ENCODE data around the gene KLHL17.
"Not testable (repeated sequence)": the region's sequence is repeated elsewhere in the genome, so short reads cannot be mapped to it uniquely, and the experiment has no call there.

KLHL17 gene

DNA sequence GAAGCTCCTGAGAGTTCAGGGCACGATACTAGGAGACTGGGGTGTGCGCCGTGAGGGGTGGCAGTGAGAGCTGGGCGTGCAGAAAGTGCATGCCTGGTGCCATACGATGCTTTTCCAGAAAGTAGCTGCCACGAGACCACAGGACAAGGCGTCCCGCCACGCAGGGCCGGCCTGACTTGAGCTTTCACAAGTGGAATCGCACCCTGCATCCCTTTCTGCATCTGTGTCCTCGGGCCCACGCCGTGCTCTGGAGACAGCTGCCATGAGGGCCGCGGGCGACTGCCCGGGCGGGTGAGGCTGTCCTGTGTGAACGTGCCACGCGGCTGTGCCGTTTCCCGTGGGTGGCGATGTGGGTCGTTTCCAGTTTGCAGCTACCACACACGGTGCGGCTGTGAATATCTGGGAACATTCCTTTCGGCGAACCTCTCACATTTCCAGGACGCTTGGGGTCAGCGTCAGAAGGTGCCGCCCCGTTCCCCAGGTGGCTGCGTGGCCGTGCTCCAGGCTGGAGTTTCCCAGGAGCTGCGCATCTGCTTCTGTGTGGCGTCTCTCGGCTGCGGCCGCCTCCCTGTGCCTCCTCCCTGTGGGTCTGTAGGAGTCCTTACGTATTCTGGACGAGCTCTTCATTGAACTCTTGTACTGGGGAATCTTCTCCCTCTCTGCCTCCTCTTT lies 22.5 kb downstream of the KLHL17 start:
- no peak for DNase-seq

- DNase-seq: no peak
Measured at GRCh38 chr1:983798-984475, 23.6 kb downstream of the KLHL17 start.

GRCh38 chr1:984476-984814 lies 24.1 kb downstream of the KLHL17 start:
- DNase-seq: no peak

DNA sequence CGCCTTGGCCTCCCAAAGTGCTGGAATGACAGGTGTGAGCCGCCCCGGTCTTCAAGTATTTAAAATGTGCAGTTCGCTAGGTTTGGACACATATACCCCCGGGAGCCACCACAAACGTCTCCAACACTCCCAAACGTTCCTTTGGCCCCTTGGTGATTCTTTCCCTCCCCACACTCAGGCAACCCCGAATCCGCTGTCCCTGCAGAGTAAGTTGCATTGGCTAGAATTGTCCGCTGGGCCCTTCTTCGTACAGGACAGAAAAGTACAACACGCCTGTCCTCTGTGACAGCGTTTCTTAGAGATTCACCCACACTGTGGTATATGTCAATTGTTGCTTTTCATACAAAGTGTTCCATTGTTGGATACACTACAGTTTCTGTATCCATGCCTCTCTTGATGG lies 24.7 kb downstream of the KLHL17 start:
- DNase-seq: no peak

DNA sequence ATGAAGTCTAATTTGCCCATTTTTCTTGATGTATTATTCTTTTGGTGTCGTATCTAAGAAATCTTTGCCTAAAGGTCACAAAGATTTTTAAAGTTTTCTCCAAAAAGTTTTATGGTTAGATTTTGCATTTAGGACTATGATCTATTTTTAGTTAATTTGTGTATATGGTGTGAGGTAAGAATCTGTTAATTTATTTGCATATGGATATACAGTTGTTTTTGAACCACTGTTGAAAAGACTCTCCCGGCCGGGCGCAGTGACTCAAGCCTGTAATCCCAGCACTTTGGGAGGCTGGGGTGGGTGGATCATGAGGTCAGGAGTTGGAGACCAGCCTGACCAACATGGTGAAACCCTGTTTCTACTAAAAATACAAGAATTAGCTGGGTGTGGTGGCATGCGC lies 27.7 kb downstream of the KLHL17 start:
- not testable (repeated sequence) for DNase-seq

GRCh38 chr1:991275-991674 lies 30.9 kb downstream of the KLHL17 start:
- DNase-seq: not testable (repeated sequence)

GRCh38 chr1:991895-992294 lies 31.5 kb downstream of the KLHL17 start:
- no peak for DNase-seq

DNA sequence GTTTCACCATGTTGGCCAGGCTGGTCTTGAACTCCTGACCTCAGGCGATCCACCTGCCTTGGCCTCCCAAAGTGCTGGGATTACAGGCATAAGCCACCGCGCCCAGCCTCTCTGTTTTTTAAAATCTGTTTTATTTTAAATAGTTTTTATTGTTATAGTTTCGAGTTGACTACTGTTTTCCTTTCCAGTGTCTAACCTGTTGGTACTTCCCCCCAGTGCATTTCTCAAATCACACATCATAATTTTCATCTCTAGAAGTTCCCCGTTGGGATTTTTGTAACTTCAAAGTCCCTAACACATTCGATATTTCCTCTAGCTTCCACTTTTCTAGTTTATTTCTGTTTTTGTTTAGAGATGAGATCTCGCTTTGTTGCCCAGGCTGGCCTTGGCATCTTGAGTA lies 32.0 kb downstream of the KLHL17 start:
- DNase-seq: no peak

- DNase-seq: no peak
Measured at GRCh38 chr1:993379-993995, 33.1 kb downstream of the KLHL17 start.

DNA sequence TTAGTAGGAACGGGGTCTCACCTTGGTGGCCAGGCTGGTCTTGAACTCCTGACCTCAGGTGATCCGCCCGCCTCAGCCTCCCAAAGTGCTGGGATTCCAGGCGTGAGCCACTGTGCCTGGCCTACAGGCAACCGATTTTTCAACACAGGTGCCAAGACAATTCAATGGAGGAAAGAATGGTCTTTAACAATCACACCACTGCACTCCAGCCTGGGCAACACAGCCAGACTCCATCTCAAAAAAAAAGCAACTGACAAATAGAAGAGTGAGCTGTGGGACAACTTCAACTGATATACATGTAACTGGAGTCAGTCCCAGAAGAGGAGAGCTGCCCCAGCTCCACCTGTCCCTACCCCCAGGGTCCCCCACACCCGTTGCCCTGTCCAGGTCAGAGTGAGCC lies 34.2 kb downstream of the KLHL17 start:
- not testable (repeated sequence) for DNase-seq

- no peak for DNase-seq
Measured at GRCh38 chr1:995665-996633, 35.6 kb downstream of the KLHL17 start.

DNA sequence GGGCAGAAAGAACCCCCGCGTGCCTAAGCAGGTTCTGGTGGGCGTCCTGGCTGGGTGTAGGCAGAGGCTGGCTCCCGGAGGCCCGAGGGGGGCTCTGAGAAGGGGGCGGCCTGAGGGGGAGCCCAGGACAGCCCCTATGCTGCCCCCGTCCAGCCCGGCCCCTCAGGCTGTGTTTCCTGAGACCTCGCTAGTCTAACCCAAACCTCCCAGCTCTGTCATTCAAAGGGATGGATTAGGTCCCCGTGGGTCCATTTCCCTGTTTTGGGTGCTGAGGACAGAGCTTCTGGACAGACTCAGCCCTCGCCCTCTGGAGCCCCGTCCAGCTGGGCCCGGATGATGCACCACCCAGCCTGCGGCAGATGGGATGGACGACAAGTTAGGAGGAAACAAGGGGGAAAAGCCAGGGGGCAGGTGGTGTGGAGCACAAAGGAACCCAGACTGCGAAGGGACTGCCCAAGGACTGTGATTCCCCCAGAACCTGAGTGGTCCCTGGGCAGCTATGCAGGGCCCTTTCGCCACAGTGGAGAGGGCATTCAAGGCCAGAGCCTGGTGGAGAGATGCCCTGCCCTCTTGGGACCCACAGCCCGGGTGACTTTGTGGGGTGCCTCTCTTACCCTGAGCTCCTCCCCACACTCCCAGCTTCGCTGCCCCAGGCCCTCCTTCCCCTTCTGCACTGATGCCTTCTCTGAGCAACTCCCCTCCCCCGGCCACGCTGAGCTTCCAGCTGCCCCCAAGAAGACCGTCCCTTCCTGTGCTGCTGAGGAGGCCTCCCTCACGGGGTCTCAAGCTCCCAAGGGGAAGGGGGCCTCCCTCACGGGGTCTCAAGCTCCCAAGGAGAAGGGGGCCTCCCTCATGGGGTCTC lies 36.7 kb downstream of the KLHL17 start:
- DNase-seq: no peak

GRCh38 chr1:997713-997992 lies 37.3 kb downstream of the KLHL17 start:
- no peak for DNase-seq

GRCh38 chr1:997993-998744 lies 37.8 kb downstream of the KLHL17 start:
- DNase-seq: no peak

GRCh38 chr1:998745-998994 lies 38.3 kb downstream of the KLHL17 start:
- DNase-seq: no peak

DNA sequence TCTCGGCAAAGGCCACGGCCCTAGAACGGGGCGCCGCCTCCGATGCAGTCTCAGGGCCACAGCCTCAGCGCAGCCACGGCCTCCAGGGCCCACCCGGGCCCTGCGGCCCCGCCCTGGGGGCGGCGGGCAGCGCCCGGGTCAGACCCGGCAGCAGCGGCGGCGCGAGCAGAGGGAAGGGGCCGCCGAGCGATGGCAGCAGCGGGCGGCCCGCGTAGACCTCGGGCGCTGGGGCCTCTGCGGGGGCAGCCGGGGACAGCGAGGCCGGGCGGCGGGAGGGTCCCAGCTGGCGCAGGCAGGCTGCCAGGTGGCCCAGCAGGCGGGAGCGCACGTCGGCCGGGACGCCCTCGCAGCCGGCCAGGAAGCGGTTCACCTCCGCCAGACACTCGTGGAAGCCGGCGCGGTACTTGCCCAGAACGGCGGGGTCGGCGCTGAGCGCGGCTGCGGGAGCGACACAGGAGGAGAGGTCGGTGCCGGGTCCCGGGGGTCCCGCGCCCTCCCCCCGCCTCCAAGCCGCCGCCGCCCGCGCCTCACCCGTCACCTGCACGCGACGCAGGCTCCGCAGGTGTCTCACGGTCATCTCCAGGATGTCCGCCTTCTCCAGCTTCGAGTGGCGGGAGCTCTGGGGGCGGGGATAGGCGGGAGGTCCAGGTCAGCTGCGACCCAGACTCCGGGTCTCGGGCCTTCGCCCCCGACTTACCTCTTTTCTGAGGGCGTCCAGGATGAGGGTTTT lies 38.8 kb downstream of the KLHL17 start:
- DNase-seq: peak; percentile 50

- peak; percentile 79 for DNase-seq
Measured at GRCh38 chr1:999725-1000356, 39.5 kb downstream of the KLHL17 start, which contains the start of gene HES4. Gene HES4 (minus strand): TSS chr1:1000097. CDS start chr1:999973, 124 bp downstream.

- DNase-seq: peak; percentile 86
Measured at GRCh38 chr1:1000357-1001056, 40.1 kb downstream of the KLHL17 start.

GRCh38 chr1:1001057-1001783 lies 40.8 kb downstream of the KLHL17 start:
- DNase-seq: no peak
